Measurements from ENCODE around the gene FAM8A1. TPM values are rescaled to one million over a fixed set of nuclear protein-coding genes. Genes with fewer than 3 reads are reported as not detected.

FAM8A1 gene
- polyA plus RNA-seq, 1 of the 3 experiments (the other 2 are of a cell fraction): 5.0 TPM

DNA sequence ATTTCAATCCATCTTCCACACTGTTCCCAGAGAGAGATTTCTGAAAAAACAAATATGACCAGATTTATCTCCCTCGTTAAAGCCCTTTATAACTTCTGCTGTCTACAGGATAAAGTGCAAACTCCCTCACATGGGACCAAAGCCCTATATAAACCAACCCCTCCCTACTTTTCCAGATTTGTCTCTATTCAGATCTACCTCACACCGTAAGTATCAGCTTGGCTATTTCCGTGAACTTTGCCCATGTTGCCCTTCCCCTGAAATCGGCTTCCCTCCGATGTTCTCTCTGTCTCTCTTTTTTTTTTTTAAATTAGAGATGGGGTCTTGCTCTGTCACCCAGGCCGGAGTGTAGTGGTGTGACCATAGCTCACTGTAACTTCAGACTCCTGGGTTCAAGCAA, 12.1 kb upstream of the FAM8A1 start:
- no peak overlapping the region for H2AFZ ChIP-seq (ENCODE audit: low read depth)
- ChIA-PET CTCF (interaction anchor here (2.3 kb wide), 1 partner anchor 216 kb away, joined by 13 read pairs; no protein-coding TSS in a partner anchor), POLR2A (no interaction called here)
- no peaks in the 10 kb centered on the region for H3K79me2 ChIP-seq (ENCODE audit: insufficient read depth)
- TF ChIP-seq RFX5 (IDR thresholded peaks at IDR 0.05; ENCODE audit: low read length) (no peak), EZH2phosphoT487 (IDR thresholded peaks at IDR 0.05; ENCODE audit: borderline replicate concordance, low read depth) (no peak), JUND (IDR thresholded peaks at IDR 0.05) (no peak), GABPA (IDR thresholded peaks at IDR 0.05; ENCODE audit: low read depth) (no peak), FOSL2 (IDR thresholded peaks at IDR 0.05; ENCODE audit: borderline replicate concordance, low read depth) (no peak), TCF12 (IDR thresholded peaks at IDR 0.05) (no peak), SIN3A (IDR thresholded peaks at IDR 0.05; ENCODE audit: borderline replicate concordance, low read depth, low read length) (no peak), FOXM1 (IDR thresholded peaks at IDR 0.05; ENCODE audit: low read depth) (no peak), NFIC (IDR thresholded peaks at IDR 0.05; ENCODE audit: borderline replicate concordance) (no peak), RXRA (IDR thresholded peaks at IDR 0.05; ENCODE audit: borderline replicate concordance, low read depth) (no peak), MXI1 (IDR thresholded peaks at IDR 0.05; ENCODE audit: low read depth, low read length) (no peak), POLR2AphosphoS5 (IDR thresholded peaks at IDR 0.05; ENCODE audit: low read depth, low read length) (no peak), MEF2A (IDR thresholded peaks at IDR 0.05; ENCODE audit: borderline replicate concordance, low read depth) (no peak), NRF1 (IDR thresholded peaks at IDR 0.05; ENCODE audit: low read depth, low read length) (no peak), CTCF (IDR thresholded peaks at IDR 0.05) (no peak), MAX (IDR thresholded peaks at IDR 0.05; ENCODE audit: low read depth) (no peak), SMC3 (IDR thresholded peaks at IDR 0.05; ENCODE audit: low read depth, low read length) (no peak), PBX3 (IDR thresholded peaks at IDR 0.05) (no peak), RCOR1 (IDR thresholded peaks at IDR 0.05; ENCODE audit: low read length) (no peak), ELF1 (IDR thresholded peaks at IDR 0.05) (no peak)
- no peaks in the 10 kb centered on the region for H3K4me1 ChIP-seq (ENCODE audit: control insufficient read depth in 1 of 2, insufficient read depth in 2 of 2, low read depth in 1 of 2, low read length in 1 of 2)
- no peak overlapping the region for H3K27ac ChIP-seq (ENCODE audit: low read depth in 2 of 2, low read length in 1 of 2)
- H4K20me1 ChIP-seq (ENCODE audit: insufficient read depth): no peaks in the 10 kb centered on the region
- no peak overlapping the region for H3K4me2 ChIP-seq
- H3K9ac ChIP-seq: no peak overlapping the region
- H3K36me3 ChIP-seq (replicated peaks in 1 of 2; ENCODE audit: control insufficient read depth in 1 of 2, insufficient read depth in 2 of 2, low read length in 1 of 2): no peaks in the 10 kb centered on the region
- H3F3A ChIP-seq (replicated peaks; ENCODE audit: insufficient read depth): peaks cover 7% of the 10 kb centered on the region
- H3K9me3 ChIP-seq: no peaks in the 10 kb centered on the region
- DNase-seq: no peak
- no peaks in the 10 kb centered on the region for H3K27me3 ChIP-seq (ENCODE audit: insufficient read depth)
- H3K4me3 ChIP-seq (ENCODE audit: low read depth in 2 of 2, low read length in 1 of 2): no peak overlapping the region
- no peaks in the 10 kb centered on the region for H3K9me2 ChIP-seq
- WGBS (ENCODE audit: low lambda C conversion rate): 89% methylated on average over 6 of the region's 6 CpGs

Data from SK-N-SH (cell line).